IPS-NIHi11 (cell line): ENCODE measurements around the gene GALC.
A peak's percentile ranks its signal among the peaks of the same experiment; 100 is the strongest.

Experiments used
- DNase-seq: peaks from one replicate; pipeline ENCODE4 v3.0.0; 2012; ENCODE audit warnings: mixed read lengths, low spot score

The GALC gene

DNA sequence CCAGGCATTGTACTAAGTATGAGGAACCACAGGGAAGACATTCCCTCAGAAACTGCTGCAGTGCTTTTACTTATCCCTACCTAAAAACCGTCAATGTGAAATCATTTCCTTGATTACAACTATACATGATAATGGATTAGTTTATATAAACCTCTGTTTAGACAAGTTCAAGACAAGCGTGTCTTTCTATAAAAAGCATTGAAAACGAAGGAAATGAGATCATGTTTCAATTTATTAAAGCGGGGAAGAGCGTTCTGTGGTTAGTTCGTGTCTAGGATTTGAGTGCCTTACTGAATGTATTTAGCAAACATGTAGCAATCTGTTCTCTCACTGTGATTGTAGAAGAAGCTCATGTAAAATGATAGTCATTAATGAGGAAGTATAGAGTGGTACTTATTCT, 37.5 kb downstream of the GALC start:
- no peak for DNase-seq

DNA sequence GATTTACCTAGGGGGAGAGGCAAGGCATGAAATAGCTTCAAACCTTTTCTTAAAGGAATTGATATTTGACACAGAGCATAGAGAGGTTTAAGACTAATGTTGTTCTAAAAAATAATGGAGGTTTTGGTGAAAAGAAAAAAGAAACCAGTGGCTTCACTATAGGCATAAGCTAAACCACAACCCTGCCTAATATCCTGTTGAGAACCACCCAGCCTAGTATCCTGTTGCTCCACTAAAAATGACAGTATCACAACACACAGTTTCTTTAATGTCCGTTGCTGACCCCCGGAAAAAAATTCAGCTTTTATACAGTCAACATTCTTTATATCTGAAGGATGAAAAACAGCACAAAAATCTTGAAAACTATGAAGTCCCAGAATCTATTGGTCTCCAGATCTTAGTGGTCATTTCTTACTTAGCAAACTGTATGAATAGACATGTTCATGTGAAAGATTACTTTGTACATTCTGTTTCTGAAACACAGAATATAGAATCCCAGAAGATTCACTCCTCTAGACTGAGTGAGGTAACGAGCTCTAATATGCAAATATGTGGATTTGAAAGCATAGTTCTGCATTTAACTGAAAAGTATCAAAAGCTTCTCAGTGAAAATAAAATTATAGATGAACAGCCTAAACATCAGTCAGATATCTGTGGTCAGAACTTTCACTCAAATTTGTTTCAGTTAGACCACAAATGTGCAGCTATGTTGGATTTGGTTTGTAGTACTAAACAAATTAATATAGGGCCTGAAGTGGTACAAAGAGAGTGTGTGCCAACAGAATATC, 40.5 kb downstream of the GALC start:
- DNase-seq = no peak

- peak; percentile 21 for DNase-seq
Measured at GRCh38 chr14:87944987-87945604, 47.9 kb downstream of the GALC start.

GRCh38 chr14:87940894-87941293, 52.1 kb downstream of the GALC start:
- no peak for DNase-seq

- DNase-seq = no peak
Measured at GRCh38 chr14:87940382-87940781, 52.6 kb downstream of the GALC start.

- DNase-seq = no peak
Measured at GRCh38 chr14:87935886-87936285, 57.1 kb downstream of the GALC start.

DNA sequence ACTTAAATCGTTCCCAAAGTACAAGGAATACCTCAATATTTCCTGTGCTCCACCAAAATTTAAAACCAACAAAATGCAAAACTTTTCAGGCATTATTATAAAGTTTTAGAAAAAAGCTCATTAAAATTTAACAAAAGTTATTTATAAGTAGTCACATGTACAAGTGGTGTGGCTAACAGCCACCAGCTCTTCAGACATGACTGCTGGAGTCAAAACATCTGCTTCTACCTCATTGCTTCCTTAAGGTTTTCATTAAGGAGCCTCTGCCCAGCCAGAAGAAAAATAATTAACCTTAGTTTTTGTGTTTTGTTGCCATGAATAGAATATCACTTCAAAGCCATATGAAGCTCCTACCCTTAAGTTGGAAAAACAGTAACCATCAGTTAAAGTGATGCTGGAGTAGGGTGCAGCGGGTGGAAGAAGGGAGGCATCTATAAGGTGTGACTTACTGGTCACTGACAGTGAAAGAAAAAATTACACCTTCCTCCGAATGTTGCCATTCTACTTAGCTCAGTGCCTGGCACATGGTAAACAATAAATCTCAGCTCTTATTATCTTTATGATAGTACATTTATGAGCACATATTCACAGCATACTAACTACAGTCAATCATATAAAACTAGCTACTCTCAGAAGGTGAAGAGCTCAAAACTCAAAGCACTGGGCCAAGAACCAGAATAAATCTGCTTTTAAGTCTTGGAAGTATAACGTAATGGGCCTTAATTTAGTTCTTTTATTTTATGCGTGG, 57.7 kb downstream of the GALC start:
- no peak for DNase-seq

DNA sequence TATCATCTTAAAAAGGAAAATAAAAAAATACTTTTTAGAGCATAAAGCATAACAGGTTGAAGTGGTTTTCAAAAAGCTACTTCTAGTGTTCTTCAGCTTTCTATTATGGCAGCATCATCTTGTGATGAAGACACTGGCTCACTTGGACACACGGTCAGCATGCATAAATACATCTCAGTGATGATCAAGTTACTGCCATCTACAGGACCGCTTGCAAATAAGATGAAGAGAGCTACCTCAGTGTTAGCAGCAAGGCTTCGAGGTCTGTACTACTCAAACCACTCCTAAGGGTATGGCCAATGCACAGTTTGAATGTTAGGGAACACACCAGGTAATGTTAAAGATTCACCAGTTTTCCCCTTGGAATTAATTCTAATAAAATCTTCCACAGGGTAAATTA, 58.8 kb downstream of the GALC start:
- DNase-seq = peak; percentile 8

DNA sequence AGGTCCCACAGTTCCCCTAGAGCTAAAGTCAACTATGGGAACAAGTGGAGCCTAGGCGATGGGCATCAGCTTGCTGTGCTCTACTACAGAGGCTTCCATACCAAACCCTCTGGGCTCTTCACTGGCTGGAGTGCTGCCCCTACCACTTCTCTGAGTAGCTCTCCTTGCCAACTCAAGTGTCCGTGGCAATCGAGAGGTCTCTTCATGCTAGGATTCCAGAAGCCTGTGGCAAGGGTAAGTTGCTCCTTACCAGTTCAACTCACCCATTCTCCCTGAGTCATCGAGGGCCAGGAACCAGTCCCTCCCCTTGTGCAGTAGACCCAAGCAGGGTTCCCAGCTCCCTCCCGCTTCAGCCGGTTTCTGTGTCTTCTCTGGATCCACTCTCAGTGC, 76.1 kb downstream of the GALC start:
- no peak for DNase-seq

DNA sequence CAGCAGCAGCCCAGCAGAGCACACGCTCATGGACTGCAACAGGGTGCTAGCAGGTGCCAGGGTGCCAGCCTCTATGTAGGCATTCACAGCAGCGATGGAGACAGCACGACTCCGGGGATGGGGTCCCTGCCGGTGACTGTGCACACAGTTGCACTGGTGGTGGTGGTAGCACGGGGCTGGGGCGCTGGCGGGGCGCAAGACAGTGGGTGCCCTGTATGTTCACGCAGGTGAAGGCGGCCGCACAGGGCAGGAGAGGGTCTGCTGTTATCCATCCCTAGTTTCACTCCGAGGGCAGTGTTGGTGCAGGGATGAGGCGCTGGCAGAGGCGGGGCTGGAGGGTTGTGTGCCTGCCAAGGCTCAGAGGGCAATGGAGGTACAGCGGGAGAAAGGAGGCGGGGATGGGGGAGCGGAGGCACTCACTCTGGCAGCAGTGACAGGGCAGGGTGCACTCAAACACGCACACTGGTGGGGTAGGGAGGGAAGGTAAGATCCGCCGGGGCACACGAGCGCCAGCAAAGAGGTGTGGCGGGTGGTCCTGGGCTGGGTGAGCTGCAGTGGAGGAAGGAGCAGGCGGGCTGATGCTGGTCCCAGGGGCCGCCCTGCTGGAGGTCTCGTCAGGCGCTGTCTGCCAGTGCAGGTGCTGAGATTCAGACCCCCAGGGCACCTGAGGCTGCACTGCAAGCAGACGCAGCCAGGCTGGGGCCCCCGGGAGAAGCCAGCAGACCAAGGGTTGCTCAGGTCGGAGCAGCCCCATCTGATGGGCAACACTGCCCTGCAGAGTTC, 76.7 kb downstream of the GALC start:
- peak; percentile 22 for DNase-seq

DNA sequence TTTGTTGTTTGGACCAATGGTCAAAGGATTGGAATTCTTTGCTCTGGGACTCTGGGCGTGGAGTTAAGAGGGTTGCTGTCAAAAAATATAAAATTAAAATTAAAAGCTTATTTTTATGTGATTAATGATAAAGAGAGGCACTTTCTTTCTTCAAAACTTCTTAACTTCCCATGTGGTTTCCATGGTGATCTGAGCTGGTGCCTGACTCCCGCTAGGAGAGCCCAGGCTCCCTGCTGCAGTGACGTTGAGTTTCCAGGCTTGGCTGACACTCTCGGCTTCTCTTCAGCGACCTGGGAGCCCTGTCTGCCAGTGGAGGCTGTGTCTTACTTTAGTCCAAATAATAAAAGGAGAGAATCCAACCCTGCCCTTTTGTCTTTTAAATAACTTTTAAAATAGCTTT, 84.4 kb downstream of the GALC start:
- DNase-seq = no peak

DNA sequence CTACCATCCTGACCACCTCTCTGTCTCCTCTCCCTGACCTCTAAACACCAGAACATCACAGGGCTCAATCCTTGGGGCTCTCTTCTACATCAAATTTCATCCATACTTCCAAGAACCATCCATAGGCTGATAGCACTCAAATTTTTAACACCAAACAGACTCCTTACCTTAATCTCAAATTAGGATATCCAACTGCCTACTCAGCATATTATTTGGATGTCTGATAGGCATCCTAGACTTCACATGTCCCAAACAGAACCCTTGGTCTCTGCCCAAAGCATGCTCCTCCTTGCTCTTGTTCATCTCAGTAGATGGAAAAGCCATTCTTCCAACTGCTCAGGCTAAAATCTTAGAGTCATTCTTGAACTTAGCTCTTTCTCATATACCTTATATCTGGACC, 91.3 kb downstream of the GALC start:
- DNase-seq = no peak

GRCh38 chr14:87901236-87901635, 91.7 kb downstream of the GALC start:
- no peak for DNase-seq

DNA sequence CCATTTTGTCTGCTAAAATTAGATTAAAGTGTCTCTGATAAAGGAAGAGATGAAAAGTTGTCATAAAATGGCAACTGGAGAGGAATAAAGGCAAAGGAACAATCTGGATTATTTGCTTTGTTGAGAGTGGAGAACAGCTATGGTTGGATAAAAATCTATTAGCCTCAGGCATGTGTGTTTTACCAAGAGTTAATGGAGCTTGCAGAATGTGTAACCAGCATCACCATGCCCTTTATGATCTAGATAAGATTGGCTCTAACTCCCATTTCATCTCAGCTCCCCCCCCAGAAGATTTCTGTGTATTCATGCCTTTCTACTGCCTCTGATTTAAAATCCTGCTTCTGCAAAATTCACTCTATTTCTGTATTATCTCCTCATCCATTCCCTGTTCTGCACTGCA, 93.8 kb downstream of the GALC start:
- DNase-seq = no peak

GRCh38 chr14:87898301-87898700, 94.7 kb downstream of the GALC start:
- DNase-seq = no peak

GRCh38 chr14:87896393-87897380, 96.3 kb downstream of the GALC start:
- peak; percentile 58 for DNase-seq

DNA sequence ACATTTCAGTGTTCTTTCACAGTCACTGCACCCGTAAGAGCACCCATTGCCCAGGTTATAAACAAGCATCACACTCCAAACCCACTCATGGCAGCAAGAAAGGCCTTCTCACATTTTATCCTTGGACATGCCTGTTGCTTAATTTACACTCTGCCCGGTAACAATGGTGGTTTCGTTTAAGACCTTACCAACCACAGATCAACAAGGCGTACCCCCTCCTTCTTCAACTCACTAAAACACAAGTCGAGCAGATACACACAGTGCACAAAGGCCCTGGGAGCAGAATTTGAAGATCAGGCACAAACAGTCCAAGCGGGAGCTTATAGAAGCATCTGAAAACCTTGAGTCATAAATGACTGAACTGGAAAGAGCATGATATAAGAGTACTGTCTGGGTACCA, 98.1 kb downstream of the GALC start:
- no peak for DNase-seq

DNA sequence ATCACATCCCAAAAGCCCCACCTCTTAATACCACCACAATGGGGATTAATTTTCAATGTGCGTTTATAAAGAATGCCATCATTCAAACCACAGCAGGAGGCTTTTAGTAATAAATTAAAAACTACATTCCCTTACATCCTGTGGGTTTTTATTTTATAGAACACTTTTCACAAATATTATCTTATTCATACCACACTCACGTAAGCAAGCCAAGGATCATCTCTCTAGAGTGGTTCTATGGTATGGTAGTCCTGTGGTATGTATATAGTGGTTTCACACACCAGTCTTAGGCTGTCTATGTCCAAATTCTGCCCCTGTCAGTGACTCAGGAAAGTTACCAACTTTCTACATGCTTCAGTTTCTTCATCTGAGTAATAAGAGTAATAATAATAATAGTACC, 100.2 kb downstream of the GALC start:
- no peak for DNase-seq

DNA sequence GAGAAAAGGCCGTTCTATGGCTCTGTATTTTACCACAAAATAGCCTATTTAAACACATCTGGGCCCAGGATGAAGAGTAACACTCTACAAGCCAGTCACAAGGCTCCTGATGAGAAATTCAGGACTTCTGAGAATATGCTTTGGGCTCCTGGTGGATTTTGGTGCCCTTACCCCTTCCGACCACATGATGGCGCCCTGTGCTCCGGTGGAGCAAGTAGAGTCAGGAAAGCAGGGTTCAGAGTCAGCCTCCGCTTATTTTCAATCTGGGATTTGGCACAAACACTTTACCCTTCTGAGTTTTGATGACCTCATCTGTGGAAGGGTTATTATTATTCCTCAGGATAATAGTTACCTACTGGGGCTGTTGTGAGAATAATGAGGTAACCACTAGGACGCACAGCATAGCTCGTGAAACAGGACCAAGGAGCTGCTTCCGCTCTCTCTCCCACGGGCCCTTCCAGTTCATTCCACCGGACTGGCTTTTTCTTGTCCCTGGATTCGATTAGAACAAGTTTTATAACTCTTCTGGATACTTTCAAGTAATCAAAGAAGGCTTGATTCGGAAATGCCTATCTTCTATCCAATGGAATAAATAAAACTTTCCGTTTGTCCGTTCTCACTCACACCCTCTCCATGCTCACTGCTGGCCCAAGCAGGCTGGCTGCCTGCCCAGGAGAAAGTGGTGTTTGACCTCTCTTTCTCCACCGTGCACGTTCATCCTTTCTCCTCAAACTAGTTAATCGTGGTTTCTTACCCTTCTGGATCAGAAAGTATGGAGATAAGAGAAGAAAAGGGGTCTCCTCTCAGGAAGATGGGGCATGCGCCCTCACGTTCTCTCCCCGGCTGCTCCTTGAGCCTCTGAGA, 104.6 kb downstream of the GALC start:
- DNase-seq = peak; percentile 63

- DNase-seq = no peak
Measured at GRCh38 chr14:87883750-87884149, 109.2 kb downstream of the GALC start.
